Transverse colon (tissue), 4 donors: ENCODE data around the gene STAT3. TPM values are rescaled to one million over a fixed set of nuclear protein-coding genes. Genes with fewer than 3 reads are reported as not detected.
"Not testable (repeated sequence)": the region's sequence is repeated elsewhere in the genome, so short reads cannot be mapped to it uniquely, and the experiment has no call there.

Experiments
- DNase-seq: peaks from one replicate; pipeline ENCODE4 v3.0.0-alpha.2; 2019
- H3K27ac ChIP-seq, 4 donors: fragments of 200-600 bp; sonication (generic); 2 replicates each; pipeline ENCODE4 v1.5.1; 2016 to 2018; ENCODE audit warnings: inconsistent platforms in 4 of 4
- H3K27me3 ChIP-seq: fragments of 200-600 bp; sonication (generic); 2 replicates; pipeline ENCODE4 v1.5.1; 2017; ENCODE audit warnings: inconsistent platforms
- H3K36me3 ChIP-seq, 4 donors: fragments of 200-600 bp; sonication (generic); 2 replicates each; pipeline ENCODE4 v1.5.1; 2017 to 2019; ENCODE audit warnings: inconsistent platforms in 4 of 4
- H3K4me1 ChIP-seq, 4 donors: fragments of 200-600 bp; sonication (generic); 2 replicates each; pipeline ENCODE4 v1.5.1; 2017 to 2020; ENCODE audit warnings: inconsistent platforms in 4 of 4
- H3K4me3 ChIP-seq, 4 donors: fragments of 200-600 bp; sonication (generic); 1 replicate in 1 of 4; 2 replicates in 3 of 4; pipeline versions ENCODE4 v1.5.1 to v1.6.1; 2017 to 2019; ENCODE audit warnings: inconsistent platforms in 4 of 4
- H3K9me3 ChIP-seq, 2 donors: fragments of 200-600 bp; sonication (generic); 2 replicates each; pipeline ENCODE4 v1.5.1; 2017 to 2019; ENCODE audit warnings: inconsistent platforms in 2 of 2
- EP300 ChIP-seq: sonication (generic); formaldehyde crosslinking; IDR thresholded peaks from one replicate; pipeline ENCODE4 v1.6.1; 2017; ENCODE audit warnings: antibody characterized with exemption, low read depth
- POLR2A ChIP-seq: fragments of 450-650 bp; IDR thresholded peaks from one replicate; pipeline ENCODE4 v1.6.1; 2016; ENCODE audit warnings: antibody characterized with exemption, mild to moderate bottlenecking, moderate library complexity
- POLR2AphosphoS5 ChIP-seq, 3 donors: sonication (generic); formaldehyde crosslinking; IDR thresholded peaks; one replicate each; pipeline ENCODE4 v1.6.1; 2016; ENCODE audit warnings: antibody characterized with exemption in 3 of 3
- WGBS, 2 donors: methylation state at CpG; one replicate each; pipeline ENCODE4 v1.1.5; 2018; ENCODE audit warnings: low coverage in 1 of 2; 5-methylcytosine and 5-hydroxymethylcytosine counted together
- in situ Hi-C, 4 donors: fragments of 200-750 bp; cut with MboI; loops; one replicate each; pipeline versions ENCODE4 v1.15.0 to v1.15.1; 2017; ENCODE audit warnings: low sequenced_read_pairs in 3 of 4, low pct_ligation_motif_present in 1 of 4, low pct_unique_long_range_greater_than_20kb in 1 of 4
- intact Hi-C: fragments of 100-400 bp; cut with DNase I; formaldehyde crosslinking; loops from one replicate; pipeline ENCODE4 v1.15.1; 2023; ENCODE audit warnings: low total_unique reads
- total RNA-seq, 4 donors: library from RNA; depleted of rRNA; stranded (reverse); fragments of >200 nt; gene quantifications; one replicate each; pipeline ENCODE4 v1.1.0, GENCODE V29; 2016
- TF ChIP-seq, protein P1 (sequence below), 5 experiments: fragments of 200-600 bp in 3 of 5; fragments of 450-650 bp in 2 of 5; sonication (generic) in 3 of 5; IDR thresholded peaks; 1 replicate in 2 of 5; 2 replicates in 3 of 5; pipeline ENCODE4 v1.5.1; 2016 to 2017; ENCODE audit warnings: antibody characterized with exemption in 5 of 5, inconsistent platforms in 3 of 5, mild to moderate bottlenecking in 2 of 5, moderate library complexity in 1 of 5

The STAT3 gene
- total RNA-seq, 4 donors from 2014 or later: 110 to 156 (median 130) TPM

DNA sequence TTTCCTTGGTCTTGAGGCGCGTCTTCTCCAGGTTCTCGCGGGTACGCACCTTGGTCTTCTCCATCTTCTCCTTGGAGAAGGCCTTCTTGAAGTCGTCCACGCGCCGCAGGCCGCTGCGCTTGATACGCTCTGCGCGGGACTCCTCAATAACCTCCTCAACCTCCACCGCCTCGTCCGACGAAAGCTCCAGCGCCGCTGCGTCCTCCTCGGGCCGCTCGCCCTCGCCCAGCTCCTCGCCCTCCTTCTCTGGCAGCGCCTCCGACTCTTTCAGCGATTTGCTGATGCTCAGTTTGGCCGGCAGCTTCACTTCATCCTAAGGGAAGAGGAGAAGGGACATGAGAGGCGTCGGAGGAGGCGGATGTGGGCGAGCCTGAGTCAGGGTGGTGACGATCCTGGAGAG lies 16.8 kb upstream of the STAT3 start:
- no peaks in the 10 kb centered on the region for H3K27me3 ChIP-seq
- in situ Hi-C loops (loop anchor here in 2 of 4 donors (5.0 to 25.0 kb wide), 3 partner anchors 80 to 107 kb away; no protein-coding TSS in a partner anchor), intact Hi-C loops (loop anchor here (5.0 kb wide), 1 partner anchor 83 kb away; no protein-coding TSS in a partner anchor)
- no peak for TF ChIP-seq POLR2AphosphoS5 (IDR thresholded peaks at IDR 0.05)
- TF ChIP-seq EP300: no peak
- TF ChIP-seq POLR2A: no peak
- TF ChIP-seq, protein P1, sequence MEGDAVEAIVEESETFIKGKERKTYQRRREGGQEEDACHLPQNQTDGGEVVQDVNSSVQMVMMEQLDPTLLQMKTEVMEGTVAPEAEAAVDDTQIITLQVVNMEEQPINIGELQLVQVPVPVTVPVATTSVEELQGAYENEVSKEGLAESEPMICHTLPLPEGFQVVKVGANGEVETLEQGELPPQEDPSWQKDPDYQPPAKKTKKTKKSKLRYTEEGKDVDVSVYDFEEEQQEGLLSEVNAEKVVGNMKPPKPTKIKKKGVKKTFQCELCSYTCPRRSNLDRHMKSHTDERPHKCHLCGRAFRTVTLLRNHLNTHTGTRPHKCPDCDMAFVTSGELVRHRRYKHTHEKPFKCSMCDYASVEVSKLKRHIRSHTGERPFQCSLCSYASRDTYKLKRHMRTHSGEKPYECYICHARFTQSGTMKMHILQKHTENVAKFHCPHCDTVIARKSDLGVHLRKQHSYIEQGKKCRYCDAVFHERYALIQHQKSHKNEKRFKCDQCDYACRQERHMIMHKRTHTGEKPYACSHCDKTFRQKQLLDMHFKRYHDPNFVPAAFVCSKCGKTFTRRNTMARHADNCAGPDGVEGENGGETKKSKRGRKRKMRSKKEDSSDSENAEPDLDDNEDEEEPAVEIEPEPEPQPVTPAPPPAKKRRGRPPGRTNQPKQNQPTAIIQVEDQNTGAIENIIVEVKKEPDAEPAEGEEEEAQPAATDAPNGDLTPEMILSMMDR (IDR thresholded peaks at IDR 0.05): no peak
- 91 to 93% methylated on average over 15 to 35 of the region's 35 CpGs for WGBS, 2 donors
- no peak for DNase-seq
- no peak overlapping the region for H3K4me3 ChIP-seq
- peaks cover 29 to 70% (median 59%) of the 10 kb centered on the region in 4 donors for H3K4me1 ChIP-seq
- no peaks in the 10 kb centered on the region for H3K36me3 ChIP-seq
- peak overlapping the region in 3 of 4 donors; percentile 57 to 90 (median 72) for H3K27ac ChIP-seq
- H3K9me3 ChIP-seq: no peaks in the 10 kb centered on the region

DNA sequence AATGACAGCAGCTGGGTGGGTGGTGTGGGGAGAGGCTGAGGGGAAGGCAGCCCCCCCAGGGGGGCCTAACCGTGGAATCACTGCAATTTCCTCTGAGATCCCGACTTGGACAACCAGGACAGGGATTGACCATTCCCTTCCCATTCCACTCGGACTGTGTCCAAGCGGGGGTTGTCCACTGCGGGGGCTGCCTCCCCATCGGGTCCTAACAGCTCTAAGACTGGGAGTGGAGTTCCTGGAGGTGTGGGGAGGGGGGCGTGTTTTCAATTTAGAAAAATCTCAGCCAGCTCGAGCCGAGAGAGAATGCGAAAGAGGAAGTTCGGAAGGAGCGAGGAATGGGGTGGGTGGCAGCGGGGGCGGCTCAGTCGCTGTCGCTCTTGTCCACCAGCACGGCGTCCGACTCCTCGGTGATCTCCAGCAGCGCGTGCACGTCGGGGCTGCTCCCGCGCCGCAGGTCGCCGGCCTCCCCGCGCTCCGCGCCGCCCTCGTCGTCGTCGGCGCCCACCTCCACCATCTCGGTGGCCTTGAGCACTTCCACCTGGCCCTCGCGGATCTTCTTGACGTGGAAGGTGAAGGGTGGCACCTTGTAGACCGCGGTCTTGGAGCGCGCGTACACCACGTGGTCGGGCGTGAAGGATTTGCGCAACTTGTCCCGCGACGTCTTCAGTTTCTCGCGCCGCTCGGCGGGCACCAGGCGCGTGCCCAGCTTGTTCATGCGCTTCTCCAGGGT lies 16.2 kb upstream of the STAT3 start:
- TF ChIP-seq POLR2AphosphoS5 (IDR thresholded peaks at IDR 0.05) (no peak), EP300 (no peak), POLR2A (no peak)
- TF ChIP-seq, protein P1 (IDR thresholded peaks at IDR 0.05): no peak
- no peaks in the 10 kb centered on the region for H3K27me3 ChIP-seq
- 90 to 96% methylated on average over 14 to 62 of the region's 63 CpGs for WGBS, 2 donors
- no peaks in the 10 kb centered on the region for H3K9me3 ChIP-seq
- H3K27ac ChIP-seq: peak overlapping the region in 3 of 4 donors; percentile 7 to 90 (median 75)
- intact Hi-C loops (loop anchor here (5.0 kb wide), 1 partner anchor 82 kb away; no protein-coding TSS in a partner anchor), in situ Hi-C loops (loop anchor here (5.0 to 25.0 kb wide), 3 partner anchors 80 to 108 kb away; no protein-coding TSS in a partner anchor)
- no peaks in the 10 kb centered on the region for H3K36me3 ChIP-seq
- no peak overlapping the region for H3K4me3 ChIP-seq
- H3K4me1 ChIP-seq: peaks cover 26 to 66% (median 55%) of the 10 kb centered on the region in 4 donors
- no peak for DNase-seq

- H3K27me3 ChIP-seq: no peaks in the 10 kb centered on the region
- intact Hi-C loops: no loop called here
- 69% methylated on average over 6 of the region's 6 CpGs; no CpG with 5 or more reads in 1 of the 2 donors for WGBS, 2 donors
- peak overlapping the region; percentile 64 to 78 (median 74) for H3K27ac ChIP-seq
- DNase-seq: peak; percentile 38
- H3K4me3 ChIP-seq: no peak overlapping the region
- no peaks in the 10 kb centered on the region for H3K36me3 ChIP-seq
- no peaks in the 10 kb centered on the region for H3K9me3 ChIP-seq
- no peak for TF ChIP-seq POLR2A
- TF ChIP-seq, protein P1 (IDR thresholded peaks at IDR 0.05): peak in 2 of 5 experiments; percentile 11 to 19
- in situ Hi-C loops: loop anchor here in 3 of 4 donors (5.0 to 25.0 kb wide), 3 partner anchors 78 to 109 kb away; no protein-coding TSS in a partner anchor
- H3K4me1 ChIP-seq: peaks cover 21 to 58% (median 51%) of the 10 kb centered on the region in 4 donors
These were observed 14.9 kb upstream of the STAT3 start for GRCh38 chr17:42403150-42403549.

GRCh38 chr17:42402117-42402516 lies 13.9 kb upstream of the STAT3 start:
- intact Hi-C loops: no loop called here

GRCh38 chr17:42400844-42401375 lies 12.7 kb upstream of the STAT3 start:
- in situ Hi-C loops: loop anchor here in 3 of 4 donors (5.0 to 25.0 kb wide), 3 partner anchors 76 to 111 kb away; no protein-coding TSS in a partner anchor
- H3K27me3 ChIP-seq, intact Hi-C loops, H3K9me3 ChIP-seq, H3K4me3 ChIP-seq, DNase-seq, H3K36me3 ChIP-seq: not testable (repeated sequence)
- Histone ChIP-seq H3K27ac (peak overlapping the region; percentile 46 to 75 (median 61)), H3K4me1 (peaks cover 8 to 37% (median 31%) of the 10 kb centered on the region in 4 donors)
- 78 to 79% methylated on average over 5 to 8 of the region's 8 CpGs for WGBS, 2 donors

More at GRCh38 chr17:42402117-42402516, 13.9 kb upstream of the STAT3 start:
- Histone ChIP-seq H3K4me3 (no peak overlapping the region), H3K27ac (peak overlapping the region; percentile 64 to 78 (median 74)), H3K4me1 (peaks cover 17 to 48% (median 41%) of the 10 kb centered on the region in 4 donors), H3K36me3 (no peaks in the 10 kb centered on the region), H3K27me3 (no peaks in the 10 kb centered on the region), H3K9me3 (no peaks in the 10 kb centered on the region)
- 25% methylated on average over 3 of the region's 3 CpGs; no CpG with 5 or more reads in 1 of the 2 donors for WGBS, 2 donors
- DNase-seq: peak; percentile 57
- in situ Hi-C loops: loop anchor here in 3 of 4 donors (5.0 to 25.0 kb wide), 3 partner anchors 77 to 110 kb away; no protein-coding TSS in a partner anchor
- no peak for TF ChIP-seq POLR2A
- TF ChIP-seq POLR2AphosphoS5 (IDR thresholded peaks at IDR 0.05): peak in 1 of 3 donors; percentile 9
- TF ChIP-seq, protein P1 (IDR thresholded peaks at IDR 0.05): no peak
- TF ChIP-seq EP300: no peak
